ENCODE results near the gene GRID1.

Gene GRID1

GRCh38 chr10:86155054-86155921 lies 211.3 kb downstream of the GRID1 start:
- DNase-seq = no peak

DNA sequence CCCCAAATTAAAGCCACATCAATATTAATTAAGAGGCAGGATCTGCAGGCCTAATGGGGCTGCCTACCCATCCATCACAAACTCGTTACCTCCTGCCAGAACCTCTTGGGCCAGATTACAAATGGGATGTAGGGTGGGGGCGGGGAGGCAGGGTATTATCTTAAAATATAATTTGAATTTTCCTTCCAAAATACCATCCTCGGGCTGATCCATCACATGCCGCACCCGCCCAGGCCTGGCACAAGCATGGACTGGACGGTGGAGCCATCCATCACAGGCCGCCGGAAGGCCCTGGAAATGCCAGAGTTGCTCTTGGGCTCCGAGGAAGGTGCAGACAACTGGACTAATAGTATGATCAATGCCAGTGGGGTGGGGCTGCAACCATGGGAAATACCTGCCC lies 212.8 kb downstream of the GRID1 start:
- DNase-seq = no peak

GRCh38 chr10:86152911-86153310 lies 213.7 kb downstream of the GRID1 start:
- no peak for DNase-seq

DNA sequence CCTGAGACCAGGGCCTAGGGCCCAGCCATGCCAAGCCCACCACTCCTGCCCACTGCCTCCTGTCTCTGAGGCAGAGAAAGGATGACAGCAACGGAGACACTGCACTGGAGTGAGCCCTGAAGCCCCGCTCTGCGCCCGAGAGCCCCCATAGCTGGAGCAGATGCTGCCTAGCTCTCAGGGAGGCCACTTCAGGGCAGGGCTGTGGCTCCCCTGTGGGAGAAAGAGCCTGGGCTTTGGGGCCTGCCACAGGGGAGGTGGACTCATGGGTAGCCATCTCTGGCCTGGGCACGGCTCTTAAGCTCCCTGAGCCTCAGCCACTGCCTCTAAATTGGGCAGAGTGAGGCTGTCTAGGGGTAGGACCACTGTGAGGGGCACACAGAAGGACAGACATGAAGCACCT lies 214.2 kb downstream of the GRID1 start:
- no peak for DNase-seq

DNA sequence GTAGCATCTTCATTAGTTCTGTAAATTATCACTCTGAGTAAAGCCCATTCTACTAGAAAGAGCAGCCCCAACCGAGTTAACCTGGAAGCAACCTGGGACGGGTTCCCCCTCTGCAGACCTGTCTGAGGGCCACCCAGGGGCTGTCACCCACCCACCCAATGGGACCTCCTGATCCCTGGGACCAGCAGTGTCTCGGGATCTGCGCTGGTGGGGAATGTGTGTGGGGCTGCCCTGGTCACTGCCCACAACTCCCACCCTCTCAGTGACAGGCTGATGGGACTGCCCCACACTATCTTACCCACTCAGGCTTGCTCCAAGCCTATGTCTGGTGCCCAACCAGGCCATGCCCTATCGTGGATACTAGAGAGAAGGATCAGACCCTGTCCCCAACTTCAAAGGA lies 215.0 kb downstream of the GRID1 start:
- no peak for DNase-seq

DNA sequence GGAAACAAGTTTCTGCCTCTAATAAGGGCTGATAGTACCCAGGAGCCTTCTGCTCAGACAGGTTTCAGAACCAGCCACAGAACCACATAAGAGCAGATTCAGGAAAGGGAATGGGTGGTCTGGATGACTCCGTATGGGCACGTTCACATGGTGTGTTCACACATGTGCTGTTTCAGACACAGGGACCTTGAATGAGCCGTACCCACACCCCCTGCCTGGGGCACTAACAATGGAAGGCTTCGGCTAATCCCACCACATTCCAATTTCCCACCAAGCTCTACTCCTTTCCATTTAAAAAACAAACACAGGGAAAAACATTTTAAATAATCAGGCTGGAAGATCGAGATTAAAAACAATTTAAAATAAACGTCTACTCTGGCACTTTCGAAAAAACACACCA lies 217.3 kb downstream of the GRID1 start:
- DNase-seq = no peak

DNA sequence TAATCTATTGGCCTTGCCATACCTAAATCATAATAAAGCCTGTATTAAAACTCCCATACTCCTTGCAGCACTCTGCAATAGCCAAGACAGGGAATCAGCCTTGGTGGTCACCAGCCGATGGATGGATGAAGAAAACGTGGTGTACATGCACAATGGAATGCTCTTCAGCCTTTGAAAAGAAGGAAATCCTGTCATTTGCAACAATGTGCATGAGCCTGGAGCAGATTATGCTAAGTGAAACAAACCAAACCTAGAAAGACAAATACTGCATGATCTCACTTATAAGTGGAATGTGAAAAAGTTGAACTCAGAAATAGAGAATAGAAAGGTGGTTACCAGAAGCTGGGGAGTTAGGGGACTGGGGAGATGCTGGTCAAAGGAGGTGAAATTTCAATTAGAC lies 218.5 kb downstream of the GRID1 start:
- DNase-seq = no peak

DNA sequence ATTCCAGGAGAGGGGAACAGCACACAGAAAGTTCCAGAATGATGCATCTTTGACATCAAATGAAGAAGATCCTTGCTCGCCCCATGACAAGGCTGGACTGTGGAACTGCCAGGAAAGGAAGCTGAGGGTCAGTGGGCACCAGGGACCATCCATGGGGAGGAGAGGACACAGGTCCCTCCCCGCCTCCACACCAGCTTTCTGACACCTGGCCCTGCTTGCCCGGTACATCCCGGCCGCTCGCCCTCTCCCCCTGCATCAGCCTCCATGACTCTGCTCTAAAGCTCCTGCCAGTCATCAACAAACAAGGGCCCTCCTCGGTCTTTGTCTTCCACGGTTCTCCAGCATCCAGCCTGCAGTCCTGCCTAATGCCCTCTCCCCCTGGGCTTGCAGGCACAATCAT lies 222.3 kb downstream of the GRID1 start:
- DNase-seq = no peak

DNA sequence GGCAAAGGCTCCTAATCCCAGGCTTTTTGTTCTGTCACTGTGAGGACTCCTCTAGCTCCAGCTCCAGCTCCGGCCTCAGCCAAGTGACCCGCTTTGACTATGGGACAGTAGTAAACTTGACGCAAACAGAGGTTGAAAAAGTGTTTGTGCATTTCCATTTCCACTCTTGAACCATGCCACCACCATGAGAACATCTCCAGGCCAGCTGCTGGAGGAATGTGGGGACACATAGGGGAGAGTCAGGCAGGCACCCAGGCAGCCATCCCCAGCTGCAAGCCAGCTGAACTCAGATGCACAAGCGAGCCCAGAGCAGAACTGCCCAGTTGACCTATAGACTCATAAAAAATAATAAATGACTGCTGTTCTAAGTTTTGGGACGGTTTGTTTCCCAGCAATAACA lies 224.7 kb downstream of the GRID1 start:
- DNase-seq = no peak

- no peak for DNase-seq
These were observed 227.4 kb downstream of the GRID1 start for GRCh38 chr10:86139066-86139657.

- DNase-seq = no peak
These were observed 228.0 kb downstream of the GRID1 start for GRCh38 chr10:86138551-86139065.

DNA sequence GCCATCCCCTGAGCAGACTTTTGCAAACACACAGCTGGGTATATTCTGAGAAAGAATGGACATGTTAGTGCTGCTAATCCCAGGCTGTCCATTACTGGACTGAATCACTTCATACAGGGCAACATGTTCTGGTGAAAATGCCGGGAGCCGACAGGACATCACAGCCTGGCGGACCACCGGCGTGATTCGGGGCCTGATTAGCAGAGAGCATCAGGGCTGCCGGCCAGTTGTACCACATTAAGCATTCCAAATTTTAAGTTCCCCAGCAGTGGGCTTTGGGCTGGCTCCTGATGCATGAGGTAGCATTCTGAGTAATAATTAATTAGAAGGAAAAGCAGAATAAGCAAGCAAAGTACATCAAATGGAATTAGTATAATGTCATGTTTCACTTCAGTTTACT lies 229.0 kb downstream of the GRID1 start:
- DNase-seq = no peak

DNA sequence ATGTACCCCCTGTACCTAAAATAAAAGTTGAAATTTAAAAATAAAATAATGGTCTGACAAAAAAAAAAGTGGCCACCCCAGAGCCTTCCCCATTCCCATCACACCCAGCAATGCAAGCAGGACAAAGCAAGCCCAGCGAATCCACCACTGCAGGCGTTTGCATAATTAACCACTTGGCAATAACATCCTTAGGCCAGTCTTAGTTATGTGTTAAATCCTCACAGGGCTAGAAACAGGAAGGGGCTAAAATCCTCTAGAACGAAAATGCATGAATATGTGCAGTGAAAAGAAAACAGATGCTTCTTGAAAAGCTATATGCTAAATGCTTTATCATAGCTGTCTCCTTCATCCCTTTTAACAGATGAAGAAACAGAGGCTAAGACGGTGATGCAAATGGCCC lies 229.7 kb downstream of the GRID1 start:
- no peak for DNase-seq

- DNase-seq = no peak
These were observed 231.4 kb downstream of the GRID1 start for GRCh38 chr10:86135191-86135590.

- DNase-seq = no peak
These were observed 235.7 kb downstream of the GRID1 start for GRCh38 chr10:86130737-86131475.

DNA sequence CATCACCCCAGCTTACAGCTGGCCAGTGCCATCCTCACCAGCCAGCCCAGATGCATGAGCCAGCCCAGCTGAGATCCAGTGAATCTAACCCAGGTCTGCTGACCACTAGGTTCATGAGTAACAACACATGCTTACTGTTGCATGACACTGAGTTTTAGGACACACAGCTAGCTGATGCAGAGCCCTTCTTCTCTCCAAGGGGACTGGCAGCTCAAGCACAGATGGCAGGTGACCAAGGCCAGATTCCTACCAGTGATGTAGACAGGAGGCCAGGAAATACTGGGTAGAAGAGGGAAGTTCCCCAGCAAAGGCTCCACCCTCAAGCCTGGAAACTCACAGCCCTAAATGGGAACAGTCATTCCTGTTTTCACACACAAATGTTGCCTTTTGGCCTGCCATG lies 236.6 kb downstream of the GRID1 start:
- DNase-seq = no peak

DNA sequence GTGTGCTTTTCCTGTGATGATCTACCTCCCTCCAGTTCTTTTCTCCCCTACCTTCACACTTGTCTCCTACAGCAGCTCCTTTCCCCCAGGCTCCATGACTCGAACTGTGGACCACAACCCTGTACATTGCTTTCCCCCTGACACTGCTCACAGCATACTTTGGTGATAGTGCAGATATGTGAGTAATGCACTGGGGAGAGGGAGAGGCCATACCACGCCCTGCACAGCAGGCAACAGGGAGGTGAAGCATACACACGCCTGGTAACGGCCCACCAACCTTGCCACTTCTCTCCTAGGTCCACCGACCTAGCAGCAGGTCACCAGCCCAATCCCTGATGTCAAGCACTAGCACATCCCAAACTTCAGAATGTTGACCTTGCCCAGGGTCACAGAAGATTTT lies 238.2 kb downstream of the GRID1 start:
- no peak for DNase-seq

DNA sequence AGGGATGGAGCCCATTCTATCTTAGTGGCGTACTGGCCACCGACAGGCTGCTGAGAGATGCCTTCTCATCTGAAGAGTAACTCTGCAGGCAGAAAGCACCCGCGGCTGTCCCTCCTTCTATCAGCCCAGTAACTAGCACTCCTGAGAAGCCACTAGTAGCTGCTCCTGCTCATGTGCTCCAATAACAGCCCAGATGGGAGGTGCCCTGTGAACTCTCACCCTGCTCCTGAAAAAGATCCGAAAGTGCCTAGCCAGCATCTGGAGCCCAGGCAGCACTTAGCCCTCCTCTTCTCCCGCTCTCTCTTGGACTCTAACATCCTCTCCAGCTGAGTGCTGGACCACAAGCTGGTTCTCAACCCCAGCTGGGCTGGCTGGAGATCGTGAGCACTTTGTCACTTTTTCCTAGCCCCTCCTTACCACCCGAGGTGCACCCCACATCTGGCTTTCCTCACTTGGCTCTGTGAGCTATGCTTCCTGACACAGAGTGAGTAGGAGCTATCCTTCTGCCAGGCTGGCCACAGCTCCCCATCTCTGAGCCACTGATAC lies 239.2 kb downstream of the GRID1 start:
- no peak for DNase-seq

DNA sequence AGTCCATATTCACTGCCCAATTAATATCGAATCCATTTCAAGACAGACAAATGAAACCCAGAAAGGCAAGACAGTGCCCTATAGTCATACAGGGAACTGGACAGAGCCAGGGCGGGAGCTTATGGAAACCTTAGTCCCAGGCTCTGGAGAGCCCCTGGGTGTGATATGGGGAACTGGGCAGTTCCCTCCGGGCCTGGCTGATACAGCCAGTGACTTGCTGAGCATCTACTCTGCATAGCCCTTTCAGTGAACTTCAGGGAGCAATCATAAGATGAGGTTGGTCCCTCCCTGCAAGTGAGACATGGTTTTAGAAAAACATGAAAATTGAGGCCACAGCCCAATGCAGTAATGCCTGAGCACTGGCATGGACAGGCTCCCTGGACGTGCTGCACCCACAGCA lies 241.9 kb downstream of the GRID1 start:
- no peak for DNase-seq

DNA sequence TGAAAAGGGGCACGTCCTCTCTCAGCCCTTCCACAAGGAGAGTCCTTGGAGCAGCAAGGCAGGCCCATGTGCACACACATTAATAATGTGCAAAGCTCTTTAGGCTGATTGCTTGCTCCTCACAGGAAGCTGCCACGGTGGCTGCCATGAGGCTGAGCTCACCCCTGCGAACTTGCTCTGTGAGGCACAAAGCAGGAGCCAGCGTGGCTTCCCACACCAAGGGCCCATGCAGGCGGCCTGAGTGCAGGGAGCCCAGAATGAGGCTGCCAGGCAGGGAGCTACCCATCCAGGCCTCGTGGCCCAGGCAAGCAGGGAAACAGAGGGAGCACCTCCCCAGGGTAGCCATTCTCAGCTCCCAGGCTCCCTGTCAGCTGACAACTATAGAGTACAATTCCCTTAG lies 242.9 kb downstream of the GRID1 start:
- no peak for DNase-seq

DNA sequence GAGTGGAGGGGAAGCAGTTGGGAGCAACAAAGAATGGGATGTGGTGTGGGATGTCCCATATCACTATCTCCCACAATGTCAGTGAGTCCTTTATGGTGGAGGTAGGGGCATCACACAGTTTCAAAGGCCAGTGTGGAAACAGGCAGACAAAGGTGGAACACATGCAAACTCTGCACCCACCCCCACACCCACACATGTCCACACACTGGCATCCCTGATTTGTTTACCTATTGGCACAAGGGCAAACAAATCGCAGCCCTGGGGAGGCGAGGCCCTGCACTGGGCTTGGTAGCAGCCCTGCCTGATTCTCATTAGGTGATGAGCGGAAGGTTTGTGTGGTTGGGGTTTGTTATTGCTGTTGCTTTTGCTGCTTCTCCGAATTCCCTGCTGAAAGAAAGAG lies 243.3 kb downstream of the GRID1 start:
- DNase-seq = no peak

GRCh38 chr10:86122646-86123045 lies 243.9 kb downstream of the GRID1 start:
- no peak for DNase-seq

DNA sequence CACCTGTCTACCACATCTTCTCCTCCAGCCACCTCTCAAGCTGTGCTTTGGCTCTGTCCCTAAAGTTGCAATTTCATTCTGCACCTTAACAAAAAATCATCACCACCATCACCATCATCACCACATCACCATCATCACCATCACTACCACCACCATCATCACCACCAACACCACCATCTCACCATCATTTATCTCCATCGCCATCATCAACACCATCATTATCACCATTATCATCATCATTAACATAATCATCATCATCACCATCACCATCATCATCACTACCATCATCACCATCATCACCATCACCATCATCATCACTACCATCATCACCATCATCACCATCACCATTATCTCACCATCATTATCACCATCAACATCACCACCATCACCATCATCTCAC lies 245.4 kb downstream of the GRID1 start:
- no peak for DNase-seq

DNA sequence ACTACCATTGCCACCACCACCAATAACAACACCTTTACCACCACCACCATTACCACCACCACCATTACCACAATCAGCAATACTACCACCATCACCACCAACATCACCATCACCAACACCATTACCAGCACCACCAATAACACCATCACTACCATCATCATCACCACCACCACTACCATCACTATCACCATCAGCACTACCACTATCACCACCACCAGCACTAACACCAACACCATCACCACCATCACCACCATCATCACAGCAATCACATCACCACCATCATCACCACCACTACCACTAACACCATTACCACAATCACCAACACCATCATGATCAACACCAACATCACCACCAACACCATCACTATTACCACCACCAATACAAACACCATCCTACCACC lies 249.5 kb downstream of the GRID1 start:
- no peak for DNase-seq
